Measurements from ENCODE around the gene SH2D7.
A peak's percentile ranks its signal among the peaks of the same experiment; 100 is the strongest.

Gene SH2D7

DNA sequence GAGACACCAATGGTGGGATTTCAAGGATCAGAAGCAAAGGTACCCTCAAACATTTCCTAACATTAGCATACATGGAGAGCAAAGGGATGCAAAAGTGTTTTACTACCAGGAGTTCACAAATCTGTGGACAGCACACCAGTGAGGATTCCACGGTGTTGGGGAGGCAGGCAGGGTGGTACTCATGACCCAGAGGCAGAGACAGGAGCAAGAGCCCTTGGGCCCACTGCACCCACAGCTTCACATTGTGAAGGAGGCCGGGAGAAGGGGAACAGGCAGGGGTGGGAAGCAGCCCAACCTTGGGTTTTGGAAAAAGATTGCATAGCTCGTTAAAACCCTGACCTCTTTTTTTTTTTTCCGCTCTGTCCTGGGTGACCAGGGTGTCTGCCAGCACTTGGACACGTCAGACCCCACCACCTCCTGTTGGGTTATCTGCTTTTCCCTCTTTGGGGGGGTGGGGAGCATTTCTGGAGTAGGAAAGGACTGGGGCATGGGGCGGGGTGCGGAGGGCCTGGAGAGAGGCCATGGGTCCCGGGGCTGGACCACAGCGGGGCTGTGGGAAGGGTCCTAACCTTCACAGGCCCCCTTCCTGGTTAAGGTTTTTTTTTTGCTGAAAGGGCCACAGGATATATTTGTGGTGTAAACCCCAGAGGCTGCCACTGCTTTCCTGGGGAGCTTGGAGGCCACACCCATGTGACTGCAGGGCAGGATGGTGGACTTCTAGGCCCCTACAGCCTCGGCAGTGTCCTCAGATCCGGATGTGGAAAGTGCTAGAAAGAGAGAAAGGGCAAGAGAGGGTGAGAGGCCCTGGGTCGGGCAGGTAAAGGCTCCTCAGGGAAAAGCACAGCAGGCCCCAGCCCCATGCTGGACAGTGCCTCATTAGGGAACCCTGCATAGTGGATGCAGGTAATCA lies 12.5 kb downstream of the SH2D7 start:
- peak in 1 of 5 experiments; percentile 63 for DNase-seq

DNA sequence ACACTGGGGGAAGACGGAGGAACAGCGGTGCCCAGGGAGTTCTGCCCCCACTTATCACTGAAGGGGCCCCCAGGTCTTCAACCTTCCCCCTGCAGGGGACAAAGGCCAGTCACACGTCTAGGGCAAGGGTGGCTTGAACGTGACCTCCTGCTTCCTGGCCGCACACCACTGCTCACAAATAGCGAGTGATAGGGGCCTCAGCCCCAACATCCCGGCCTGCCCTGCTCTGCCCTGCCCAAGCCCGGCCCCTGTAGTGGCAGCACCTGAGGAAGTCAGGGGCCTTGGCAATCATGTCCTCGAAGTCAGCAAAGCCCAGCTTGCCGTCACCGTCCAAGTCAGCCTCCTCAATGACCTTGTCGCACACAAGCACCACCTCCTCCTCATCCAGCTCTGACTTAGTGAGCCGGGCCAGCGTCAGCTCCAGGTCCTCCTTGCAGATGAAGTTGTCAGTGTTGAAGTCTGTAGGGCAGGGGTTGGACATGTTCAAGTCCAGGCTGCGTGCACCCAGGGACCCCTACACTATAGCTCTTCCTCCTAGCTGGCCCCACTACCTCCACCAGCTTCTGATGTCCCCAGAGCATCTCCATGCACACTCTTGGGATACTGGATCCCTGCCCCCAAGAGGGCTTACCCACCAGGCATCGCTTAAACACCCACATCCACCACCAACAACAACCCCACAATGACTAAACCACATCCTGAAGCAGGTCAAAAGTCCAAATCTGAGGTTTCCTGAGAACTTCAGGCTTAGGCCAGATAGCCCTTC lies 13.3 kb downstream of the SH2D7 start:
- peak in 1 of 5 experiments; percentile 67 for DNase-seq

DNA sequence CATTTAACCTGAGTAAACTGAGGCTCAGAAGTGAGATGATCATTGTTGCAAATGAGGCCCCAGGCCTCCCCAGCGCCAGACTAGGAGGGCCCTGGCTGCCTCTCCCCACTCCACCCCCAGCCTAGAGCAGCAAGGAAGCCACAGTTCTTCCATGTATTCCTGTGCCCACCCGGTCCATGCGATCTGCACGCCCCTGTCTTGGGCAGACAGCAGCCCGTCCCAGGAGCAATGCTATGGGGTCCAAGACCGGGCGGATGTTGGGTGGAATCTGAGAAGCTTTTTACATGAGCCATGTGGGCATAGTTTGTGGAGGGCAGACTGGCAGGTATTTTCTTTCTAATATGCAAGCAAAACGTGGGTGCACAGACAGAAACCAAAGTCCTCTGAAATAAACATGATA lies 15.1 kb downstream of the SH2D7 start:
- DNase-seq: no peak

DNA sequence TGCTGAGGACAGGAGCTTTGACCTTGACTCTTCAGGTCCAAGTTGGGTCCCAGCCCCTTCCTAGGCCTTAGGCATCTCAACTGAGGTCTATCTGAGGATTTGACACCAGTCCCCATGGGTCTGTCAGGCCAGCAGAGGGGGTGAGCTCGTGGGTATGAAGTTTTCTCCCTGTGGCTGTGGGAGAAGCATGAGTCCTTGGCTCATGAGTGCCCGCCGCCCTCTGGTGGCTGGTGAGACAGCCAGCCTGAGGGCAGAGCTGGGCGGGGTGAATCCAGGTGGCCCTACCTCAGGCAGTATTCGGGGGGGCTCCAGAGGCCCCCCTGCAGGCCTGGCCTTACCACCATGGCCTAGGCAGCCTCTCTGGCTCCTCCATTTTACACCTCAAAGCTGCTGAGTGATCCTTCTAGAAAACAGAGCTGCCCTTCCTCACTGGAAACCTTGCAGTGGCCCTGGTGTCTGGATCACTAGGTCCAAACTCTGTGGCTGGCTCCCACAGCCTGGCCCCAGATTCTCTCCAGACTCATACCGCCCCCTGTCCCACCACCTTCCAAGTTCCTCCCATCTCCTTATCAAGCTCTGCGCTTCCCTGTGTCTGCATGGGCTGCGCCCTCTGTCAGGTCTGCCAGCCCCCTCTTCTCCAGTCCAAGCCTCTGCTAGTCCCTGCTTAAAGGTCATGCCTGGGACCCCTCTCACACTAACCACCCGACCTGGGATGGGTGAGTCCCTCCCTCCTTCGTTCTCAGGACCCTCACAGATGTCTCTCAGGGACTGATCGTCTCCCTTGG lies 16.1 kb downstream of the SH2D7 start:
- DNase-seq: peak; percentile 64 to 88 (median 73)

DNA sequence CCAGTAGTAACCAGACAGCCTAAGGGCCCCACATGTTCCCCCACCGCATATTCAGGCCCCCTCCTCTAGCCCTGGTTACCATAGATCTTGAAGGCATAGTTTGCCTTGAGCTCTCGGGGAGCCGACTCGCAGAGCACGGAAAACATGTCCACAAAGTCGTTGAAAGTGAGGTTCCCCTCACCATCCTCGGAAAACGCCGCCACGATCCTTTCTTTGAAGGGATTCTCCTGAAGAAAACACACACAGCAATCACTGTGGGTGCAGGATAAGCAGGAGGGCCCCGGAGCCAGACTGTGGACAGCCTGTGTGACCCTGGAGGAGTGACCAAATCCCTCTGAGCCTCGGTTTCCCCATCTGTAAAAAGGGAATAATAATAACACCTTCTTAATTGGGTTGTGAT lies 16.8 kb downstream of the SH2D7 start:
- DNase-seq: no peak

DNA sequence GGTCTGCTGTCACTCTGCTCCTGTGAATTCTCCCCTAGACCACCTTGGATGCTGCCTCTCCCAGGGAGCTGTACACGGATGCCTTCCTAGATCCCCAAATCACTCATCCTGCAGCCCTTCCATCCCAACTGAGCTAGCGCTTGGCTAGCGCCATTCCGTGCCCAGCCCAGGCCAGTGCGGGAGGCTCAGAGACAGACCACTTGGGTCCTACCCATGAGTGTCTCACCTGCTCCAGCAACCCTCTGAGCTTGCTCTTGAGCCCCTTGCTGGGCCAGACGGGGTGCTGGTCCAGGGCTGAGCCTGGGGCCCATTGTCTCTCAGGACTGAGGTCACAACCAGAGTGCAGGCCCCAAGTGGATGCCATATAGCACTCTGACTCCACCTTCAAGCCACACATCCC lies 17.7 kb downstream of the SH2D7 start:
- no peak for DNase-seq

DNA sequence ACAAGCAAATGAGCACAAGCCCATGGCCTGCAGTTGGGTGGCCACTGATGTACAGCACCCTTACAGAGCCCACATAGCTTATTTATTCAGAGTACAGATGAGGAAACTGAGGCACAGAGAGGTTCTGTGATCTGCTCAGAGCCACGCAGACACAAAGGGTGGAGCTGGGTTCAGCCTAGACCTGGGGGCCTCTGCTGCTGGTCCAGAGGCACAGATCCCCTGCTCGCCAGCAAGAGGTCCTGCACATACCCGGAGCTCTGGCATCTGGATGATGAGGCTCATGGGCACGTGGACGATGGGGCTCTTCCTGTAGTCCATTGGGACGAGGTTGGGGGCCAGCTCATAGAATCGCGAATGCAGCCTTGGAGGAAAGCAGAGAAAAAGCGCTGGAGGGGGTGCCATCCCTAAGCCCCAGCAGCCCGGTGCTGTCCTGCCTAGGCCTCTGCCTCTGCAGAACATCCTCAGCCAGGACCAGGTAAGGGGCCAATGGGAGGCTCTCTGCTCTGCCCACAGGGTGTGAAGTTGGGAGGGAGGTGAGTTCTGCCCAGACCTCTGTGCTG lies 18.6 kb downstream of the SH2D7 start:
- no peak for DNase-seq

DNA sequence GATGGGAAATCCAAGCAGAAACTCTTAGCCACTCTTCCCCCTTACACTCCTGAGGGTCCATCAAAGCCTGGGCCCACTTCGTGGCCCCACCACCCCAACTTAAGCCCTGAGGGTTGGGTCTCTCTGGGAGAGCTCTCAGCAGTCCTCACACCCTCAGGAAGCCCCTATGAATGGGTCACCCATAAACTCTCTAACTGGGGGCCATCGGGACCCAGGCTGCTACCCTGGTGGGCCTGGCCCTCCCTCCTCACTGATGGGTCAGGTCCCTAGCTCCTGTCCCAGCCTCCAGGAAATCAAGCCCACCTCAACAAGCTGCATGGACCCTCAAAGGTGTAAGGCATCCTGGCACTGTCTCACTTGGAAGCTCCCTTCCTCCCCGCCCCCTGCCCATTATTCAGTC lies 19.4 kb downstream of the SH2D7 start:
- DNase-seq: no peak

DNA sequence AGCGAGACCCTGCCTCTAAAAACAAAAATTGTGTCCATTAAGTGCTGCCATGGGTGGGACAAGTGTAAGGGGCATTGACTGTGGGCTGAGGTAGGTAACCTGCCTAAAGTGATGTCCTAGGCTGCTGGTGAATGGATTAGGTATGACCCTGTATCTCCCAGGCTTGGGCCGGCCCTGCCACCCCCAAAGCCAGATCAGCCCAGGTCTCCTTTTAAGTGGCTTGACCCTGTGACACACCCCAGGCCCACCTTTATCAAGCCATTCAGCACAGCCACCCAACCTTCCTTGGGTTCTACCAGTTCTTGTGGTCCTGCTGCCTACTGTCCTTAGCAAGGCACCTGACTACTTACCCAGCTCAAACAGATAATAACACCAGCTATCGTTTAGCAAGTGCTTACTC lies 20.2 kb downstream of the SH2D7 start:
- no peak for DNase-seq

DNA sequence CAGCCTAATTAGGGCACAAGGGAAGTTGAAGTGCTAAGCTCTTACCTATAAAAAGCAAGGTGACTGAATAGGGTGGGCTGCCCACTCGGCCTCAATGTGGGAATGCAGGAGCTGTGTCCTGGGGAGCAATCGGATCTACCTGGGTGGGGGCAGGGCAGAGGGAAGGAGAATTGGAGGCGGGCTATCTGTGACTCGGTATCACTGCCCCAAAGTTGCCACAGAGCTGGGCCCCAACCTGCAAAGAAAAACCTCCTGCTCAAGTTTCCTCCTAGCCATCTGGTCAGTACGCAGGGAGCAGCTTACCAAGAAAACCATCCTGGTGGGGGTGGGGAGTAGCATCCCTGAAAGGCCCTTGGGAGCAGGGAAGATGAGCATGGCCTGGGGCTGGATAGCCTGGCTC lies 28.2 kb downstream of the SH2D7 start:
- DNase-seq: no peak

DNA sequence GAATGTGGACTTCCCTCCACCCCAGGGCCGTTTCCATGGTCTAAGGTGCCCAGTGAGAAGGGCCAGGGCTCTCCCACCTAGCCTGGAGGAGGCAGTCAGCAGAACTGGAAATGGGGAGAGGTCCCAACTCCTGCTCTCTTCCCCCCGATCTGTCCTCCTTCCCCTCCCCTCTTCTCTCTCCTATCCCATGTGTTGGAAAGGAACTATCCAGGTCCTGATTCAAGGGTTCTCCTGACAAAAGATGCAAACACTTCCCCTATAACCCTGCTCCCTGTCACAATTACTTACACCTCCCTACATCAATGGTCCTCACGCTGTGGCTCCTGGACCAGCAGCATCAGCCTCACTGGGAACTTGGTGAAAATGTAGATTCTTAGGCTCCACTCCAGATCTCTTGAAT lies 32.9 kb downstream of the SH2D7 start:
- DNase-seq: no peak

DNA sequence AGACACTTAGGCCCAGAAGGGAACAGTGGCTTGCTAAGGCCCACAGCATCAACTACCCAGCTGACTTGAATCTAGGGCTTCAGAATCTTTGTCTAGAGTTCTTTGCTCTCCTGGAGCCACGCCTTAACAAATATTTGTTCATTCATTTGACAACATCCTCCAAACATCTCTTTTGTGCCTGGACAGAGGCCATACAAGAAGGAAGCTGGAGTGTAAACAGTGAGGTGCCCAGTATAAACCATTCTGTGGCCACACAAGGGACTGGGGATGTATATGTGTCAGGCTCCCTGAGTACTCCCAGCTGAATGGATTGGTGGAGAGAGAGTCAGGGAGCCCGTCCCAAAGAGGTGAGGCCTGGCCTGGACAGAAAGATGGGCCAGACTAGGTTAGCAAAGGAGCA lies 35.5 kb downstream of the SH2D7 start:
- DNase-seq: no peak

DNA sequence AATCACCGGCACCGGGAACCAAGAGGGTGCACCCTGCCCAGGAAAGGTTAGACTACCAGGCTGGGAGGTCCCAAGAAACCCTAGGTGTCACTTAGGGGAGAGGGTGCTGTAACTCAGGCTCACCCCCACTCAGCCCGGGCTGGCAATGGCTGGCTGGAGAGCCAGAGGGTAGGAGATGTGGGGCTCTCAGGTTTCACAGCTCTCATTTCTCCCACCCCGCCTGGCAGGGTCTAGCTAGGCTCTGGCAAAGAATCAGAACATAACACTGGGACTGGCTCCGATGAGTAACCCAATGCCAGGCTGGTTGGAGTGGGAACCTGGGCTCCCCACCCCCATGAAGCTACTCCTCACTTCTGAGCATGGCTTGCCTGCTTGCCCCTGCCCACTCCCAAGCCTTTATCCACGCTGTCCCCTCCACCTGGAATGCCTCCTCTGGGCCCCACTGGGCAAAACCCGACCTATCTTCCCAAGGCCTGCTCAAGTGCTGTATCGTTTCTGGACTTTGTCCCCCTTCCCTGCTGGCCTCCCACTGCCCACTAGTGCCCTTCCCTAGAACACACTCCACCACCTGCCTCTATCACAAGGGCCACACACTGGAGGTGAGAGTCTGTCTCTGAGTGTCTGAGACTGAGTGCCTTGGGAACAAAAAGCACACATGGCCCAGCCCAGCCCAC lies 36.9 kb downstream of the SH2D7 start:
- DNase-seq: no peak

DNA sequence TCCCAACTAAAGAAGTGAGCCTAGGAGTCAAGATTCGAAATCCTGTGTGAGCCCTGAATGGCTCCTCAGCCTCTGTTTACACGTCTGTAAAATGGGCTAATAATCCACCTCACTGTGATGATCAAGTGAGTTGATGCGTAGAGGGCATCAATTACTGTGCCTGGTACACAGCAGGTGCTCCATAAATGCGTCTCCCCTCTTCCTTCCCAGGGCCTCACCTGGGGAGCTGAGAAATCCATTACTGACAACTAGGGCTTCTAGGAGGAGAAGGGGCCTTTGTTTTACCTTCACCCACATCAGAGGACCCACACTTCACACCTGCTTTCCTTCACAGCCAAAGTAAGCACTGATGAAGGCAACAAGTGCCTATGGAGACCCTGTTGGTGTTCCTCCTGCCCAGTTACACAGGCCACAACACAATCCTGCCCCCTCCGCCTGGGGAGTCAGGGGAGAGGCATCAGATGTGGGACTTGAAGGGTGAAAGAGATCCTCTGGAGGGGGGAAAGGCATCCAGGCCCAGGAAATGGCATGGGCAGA lies 37.5 kb downstream of the SH2D7 start:
- DNase-seq: no peak

DNA sequence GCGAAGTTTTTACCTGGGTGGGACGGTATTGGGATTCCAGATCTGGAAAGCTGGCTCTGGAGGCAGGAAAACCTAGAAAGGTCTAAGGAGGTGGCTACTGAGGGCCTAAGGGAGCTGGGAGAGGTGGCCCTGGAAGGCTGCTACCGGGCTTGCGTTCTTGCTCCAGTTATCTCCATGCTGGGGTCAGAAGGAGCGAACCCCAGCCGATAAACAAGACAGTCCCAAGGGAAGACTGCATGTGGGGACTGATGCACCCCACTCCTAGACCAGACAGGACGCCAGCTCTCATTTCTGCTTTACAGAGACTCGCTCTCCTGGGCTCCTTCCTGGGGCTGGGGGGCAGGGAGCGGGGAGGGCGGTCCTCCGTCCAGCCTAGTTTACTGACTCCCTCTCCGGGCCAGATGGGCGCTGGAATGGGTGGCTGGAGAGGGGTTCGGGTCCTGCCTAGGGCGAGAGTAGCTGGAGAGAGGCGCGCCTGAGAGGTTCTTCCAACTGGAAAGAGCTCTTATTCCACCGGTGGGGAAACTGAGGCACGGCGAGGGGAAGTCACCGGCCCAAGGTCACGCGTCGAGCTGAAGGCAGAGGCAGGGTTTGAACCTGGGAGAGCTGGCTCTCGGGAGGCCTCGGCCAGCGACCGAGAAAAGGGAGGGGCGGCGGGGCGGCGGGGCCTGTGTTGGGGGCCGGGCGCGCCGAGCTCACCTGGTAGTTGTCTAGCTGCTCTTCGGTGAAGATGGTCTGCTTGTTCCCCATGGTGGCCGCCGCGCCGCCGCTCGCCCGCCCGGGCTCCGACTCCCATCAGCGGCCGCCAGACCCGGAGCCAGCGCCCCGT lies 38.3 kb downstream of the SH2D7 start:
- peak in 1 of 5 experiments; percentile 20 for DNase-seq

DNA sequence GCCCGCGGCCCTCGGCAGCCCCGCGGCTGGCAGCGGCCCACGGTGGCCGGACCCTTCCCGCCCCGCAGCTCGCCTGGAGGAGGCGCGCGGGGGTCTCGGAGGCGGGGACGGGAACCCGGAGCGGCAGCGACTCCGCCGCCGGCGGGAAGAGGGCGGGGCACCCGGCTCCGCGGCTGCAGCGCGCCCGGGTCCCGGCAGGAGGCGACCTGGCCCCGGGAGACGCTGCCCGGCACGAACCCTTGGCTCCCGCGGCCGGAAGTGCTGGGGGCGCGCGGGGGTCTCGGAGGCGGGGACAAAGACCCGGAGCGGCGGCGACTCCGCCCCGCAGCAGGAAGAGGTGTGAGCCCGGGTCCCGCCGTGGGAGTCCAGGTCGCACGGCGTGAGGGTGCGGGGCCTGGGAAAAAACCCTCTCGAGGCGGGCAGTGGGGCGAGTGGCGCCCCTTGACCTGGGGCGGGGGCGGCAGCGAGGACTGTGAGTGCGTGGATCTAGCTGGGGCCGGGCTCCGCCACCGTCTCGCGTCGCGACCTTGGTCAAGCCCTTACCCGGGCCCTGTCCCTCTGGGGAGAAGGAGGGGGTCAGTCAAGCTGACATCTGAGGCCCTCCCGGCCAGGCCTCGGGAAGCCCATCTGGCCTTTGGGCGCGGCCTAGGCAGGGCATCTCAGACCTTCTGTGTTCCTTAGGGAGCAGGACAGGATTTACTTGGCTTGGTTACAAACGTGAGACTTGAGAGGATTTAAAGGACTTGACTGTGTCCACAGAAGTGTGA lies 39.1 kb downstream of the SH2D7 start, which contains the start of gene CIB2:
TSS of gene CIB2 (minus strand) at position 151 of the 767 bp plus-strand sequence. CDS start 230 bp downstream, outside the sequence.
- DNase-seq: peak; percentile 53 to 79 (median 65)

DNA sequence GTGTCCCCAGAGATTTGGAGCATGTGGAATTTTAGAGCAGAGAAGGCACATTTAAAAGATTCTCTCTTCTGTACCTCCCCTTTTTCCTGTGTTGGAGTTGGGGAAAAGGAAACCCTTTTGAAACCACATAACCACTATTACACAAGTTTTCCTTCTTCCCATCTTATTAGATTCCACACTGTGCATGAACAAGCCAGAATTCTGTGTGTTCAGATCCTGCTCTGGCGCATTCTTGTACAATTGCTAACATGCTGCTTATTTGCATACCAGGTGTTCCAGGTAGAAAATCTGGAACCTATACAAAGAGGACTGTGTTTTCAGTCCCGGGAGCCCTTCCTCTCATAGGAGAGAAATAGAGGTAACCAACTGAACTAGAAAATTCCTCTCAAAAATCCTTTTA lies 41.4 kb downstream of the SH2D7 start:
- DNase-seq: no peak

DNA sequence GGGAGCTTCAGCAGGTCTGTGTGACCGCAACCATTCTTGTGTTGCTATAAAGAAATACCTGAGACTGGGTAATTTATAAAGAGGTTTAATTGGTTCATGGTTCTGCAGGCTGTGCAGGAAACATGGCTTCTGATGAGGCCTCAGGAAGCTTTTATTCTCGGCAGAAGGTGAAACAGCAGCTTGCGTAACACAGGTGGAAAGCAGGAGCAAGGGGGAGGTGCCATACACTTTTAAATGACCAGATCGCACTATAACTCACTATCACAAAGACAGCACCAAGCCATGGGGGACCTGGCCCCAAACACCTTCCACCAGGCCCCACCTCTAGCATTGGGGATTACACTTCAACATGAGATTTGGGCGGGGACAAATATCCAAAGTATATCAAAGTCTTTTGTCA lies 47.2 kb downstream of the SH2D7 start:
- no peak for DNase-seq

DNA sequence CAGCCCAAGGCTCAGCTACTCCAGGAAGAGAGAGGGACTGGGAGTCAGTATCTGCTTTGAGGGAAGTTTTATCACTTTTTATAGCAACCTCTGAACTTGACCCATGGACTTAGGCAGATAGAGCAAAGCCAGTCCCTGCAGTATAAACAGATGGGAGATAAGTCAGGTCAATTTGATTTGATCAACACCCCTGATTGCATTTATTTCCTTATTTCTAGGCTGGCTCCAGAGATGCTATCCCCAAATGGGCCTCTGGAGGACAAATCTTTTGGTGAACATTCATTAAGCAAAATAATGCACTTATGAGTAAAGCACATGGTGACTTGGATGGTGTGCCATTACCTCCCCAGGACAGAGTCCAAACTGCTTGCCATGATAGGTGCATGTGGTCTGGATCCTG lies 47.9 kb downstream of the SH2D7 start:
- DNase-seq: no peak

DNA sequence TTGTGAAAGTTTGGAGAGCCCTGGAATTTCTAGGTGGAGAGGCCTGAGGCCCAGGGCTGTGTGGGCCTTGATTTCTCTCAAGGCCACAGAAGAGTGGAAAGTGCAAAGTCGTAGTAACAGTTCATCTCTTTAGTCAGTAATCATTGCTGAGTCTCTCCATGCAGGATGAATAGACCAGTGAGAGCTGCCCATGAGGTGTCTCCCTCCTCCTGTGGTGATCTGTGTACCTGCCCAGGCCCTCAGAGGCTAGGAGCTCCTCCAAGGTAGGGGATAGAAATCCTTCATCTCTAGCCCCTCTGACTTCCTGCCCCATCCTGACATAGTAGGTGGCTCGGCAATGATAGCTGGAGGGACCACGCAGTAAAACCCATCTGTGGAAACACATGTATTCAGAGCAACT lies 50.0 kb downstream of the SH2D7 start:
- no peak for DNase-seq
